ENCODE measurements around the gene HIVEP1.

The HIVEP1 gene
- total RNA-seq = 35.1 to 92.7 (median 54.1) reads per million in 4 experiments

DNA sequence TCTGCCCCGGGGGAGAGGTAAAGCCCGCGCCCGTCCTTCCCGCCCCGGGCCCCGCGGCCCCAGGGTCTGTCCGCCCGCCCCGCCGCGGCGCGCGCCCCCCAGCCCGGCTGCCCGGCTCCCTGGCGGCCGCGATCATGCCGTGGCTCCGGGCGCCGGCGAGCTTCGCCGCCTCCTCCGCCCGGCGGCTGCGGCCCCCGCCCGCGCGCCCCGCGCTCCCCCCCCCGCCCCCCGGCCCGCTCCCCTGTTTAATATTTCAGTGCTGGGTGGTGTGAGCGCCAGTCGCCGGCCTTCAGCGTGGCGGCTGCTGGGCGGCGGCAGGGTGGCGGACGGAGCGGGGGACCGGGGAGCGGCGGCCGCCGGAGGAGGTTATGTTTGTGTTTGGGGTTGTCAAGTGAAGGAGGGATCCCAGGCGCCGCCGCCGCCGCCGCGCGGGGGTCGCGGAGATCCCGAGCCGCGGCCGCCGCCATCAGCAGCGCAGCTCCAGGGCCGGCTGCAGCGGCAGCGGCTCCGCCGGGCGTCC is at the start of gene HIVEP1:
HIVEP1 (plus strand) TSS at position 275 of the 520 bp plus-strand sequence. CDS start 3,317 bp downstream, outside the sequence.
- no peak for DNase-seq

DNA sequence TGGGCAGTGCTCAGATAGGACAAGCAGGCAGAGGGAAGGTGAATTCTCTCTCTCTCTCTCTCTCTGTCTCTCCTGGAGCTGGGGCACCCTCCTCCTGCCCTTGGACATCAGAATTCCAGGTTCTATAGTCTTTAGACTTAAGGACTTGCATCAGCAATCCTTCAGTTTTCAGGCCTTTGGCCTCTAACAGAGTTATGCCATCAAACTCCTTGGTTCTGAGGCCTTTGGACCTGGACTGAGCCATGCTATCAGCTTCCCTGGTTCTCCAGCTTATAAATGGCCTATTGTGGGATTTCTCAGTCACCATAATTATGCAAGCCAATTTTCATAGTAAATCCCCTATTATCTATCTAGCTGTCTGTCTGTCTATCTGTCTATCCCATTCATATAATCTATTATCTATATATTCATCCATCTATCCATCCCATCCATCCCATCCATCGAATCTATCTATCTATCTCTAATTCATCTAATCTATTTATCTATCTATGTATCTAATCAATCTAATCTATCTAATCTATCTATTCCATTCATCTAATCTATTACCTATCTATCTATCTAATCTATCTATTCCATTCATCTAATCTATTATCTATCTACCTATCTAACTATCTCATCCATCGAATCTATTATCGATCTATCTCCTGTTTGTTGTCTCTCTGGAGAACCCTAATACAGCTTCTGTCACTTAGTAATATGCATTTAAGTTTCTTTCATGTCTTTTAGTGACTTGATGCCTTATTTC is 48.2 kb upstream of the HIVEP1 start:
- DNase-seq = no peak

DNA sequence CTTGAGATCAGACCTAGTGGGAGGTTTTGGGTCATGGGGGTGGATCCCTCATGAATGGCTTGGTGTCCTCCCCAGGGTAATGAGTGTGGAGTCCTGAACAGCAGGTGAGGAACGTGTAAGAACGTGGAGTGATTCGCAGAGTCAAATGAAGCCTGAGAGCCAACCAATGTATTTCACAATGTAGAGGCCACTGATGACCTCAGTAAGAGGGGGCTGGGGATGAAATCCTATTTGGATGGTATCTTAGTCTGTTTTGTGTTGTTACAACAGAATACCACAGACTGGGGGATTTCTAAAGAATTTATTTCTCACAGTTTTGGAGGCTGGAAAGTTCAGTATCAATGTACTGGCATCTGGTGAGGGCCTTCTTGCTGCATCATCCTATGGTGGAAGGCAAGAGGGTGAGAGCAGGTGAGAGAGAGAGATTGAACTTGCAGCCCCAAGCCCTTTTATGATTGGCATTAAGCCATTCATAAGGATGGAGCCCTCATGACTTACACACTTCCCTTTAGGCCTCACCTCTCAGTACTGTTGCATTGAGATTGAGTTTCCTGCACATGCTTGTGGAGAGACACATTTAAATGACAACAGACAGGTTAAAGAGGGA is 47.3 kb upstream of the HIVEP1 start:
- no peak for DNase-seq

DNA sequence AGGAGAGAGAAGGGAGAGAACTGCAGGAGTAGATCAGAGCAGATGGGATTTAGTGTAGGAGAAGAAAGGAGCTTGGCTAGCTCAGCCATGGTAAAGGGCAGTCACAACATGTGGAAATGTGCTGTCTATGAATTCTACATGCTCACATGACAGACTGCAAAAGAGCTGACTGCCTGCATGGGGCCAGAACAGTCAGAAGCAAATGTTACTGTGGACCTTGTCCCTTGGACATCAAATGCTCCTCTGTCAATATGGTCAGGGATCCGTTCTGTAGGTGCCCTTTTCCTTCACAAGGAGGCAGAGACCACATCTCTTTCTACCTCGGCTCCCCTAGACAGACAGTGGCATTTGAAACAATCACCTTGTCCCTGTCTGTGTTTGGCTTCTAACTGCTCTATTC is 46.6 kb upstream of the HIVEP1 start:
- DNase-seq = no peak

DNA sequence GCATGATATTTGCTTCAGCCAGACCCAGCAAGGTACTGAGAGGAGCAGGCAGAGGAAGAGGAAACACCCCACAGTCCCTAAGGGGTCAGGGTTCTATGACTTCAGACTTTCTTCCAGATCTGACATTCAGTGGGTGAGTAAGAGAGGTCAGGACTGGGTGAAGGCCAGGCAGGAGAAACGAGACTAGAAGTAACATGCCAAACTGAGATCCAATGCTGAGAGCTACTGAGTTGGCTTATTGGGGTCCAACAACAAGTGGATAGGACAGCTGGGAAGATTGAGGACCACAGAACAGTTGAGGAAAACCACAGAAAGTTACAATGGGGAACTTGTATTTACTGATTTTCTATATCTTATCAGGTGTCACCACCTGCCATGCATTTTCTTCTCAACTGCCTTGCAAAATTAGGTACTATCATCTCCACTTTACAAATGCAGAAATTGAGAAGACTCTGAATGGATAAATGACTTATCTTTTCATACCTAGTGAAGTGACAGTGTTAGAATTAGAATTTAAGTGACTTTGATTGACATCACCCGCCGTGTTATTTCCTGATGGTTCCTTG is 43.8 kb upstream of the HIVEP1 start:
- DNase-seq = no peak

DNA sequence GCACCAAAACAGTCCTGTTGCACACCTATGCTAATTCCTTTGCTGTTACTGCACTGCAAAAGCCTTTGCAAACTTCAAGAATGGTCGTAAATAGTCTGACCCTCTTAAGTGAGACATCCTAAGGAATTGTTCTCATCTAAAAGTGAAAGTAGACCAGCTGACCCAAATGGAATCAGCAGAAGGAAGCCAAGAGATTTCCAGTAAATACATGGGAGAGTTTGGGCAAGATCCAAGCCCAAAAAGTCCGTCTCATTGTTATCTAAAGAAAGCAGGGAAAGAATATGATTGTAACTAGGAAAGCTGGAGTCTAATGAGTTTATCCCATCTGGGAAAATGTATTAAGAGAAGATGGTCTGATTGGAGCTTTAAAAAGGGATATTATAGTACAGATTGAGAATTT is 43.0 kb upstream of the HIVEP1 start:
- DNase-seq = no peak

DNA sequence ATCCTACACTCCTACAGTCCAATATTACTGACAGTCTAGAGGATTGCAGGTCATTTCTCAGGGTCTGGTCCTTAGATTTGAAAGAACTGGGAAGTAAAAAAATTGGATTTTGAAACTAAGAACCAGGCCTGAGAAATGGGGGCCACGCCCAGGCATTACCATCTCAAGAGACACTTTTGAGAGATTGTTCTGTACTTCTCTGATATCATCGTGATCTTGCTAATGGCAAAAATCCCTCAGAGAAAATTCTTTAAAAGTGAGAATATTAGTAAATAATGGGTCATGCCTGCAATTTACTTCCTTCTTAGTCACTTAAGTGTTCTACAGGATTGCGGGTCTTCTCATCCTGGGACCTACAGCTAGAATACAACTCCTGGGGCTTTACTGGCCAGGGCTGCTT is 42.0 kb upstream of the HIVEP1 start:
- DNase-seq = no peak

DNA sequence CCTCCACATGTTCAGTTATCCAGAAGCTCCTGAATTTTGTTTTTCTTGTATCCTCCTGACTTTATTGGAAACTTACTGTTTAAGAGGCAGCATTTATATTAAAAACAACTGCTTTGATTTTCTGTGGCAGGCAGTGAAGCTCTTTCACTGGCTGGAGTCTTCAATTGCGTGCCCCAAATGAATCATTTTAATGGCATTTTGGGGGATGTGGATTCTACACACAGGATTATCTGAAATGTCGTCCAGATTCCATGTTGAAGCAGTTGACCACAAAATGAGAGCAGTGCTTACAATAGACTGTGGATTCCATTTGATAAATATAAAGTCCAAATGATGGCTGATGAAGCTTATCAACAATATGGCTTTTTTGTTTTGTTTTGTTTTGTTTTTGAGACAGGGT is 41.0 kb upstream of the HIVEP1 start:
- DNase-seq = no peak

DNA sequence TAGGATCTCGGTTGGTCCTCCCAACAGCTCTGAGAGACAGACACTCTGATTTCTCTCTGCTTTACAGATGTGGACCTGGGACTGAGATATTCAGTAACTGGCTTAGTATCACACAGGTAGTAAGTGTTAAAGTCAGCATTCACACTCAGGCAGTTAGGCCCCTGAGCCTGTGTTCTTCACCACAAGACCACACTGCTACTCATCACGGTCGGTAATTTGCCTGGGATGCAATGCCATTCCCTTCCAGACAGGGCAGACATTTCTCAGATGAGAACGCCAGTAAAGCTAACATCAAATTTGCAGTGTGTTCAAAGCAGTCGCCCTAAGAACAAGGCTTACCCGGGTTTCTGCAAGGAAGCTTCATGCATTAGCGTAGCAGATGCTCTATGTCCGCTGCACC is 39.8 kb upstream of the HIVEP1 start:
- no peak for DNase-seq

DNA sequence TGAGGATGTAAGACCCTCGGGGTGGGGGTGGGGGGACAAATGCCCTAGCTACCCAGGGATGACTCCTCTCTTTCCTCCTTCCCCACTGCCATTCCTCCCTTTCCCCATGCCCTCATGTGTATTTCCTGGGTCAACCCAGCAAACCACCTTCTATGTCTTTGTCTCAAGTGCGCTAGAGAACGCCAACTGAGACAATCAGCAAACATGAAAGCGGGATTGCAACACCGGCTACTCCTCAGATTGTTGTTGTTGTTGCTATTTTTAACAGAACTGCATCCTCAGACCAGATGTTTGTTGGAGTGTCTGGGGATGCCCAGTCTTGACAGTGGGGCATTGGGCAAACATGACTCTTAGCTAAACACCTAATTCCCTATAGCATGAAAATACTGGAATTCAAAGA is 39.3 kb upstream of the HIVEP1 start:
- DNase-seq = no peak

DNA sequence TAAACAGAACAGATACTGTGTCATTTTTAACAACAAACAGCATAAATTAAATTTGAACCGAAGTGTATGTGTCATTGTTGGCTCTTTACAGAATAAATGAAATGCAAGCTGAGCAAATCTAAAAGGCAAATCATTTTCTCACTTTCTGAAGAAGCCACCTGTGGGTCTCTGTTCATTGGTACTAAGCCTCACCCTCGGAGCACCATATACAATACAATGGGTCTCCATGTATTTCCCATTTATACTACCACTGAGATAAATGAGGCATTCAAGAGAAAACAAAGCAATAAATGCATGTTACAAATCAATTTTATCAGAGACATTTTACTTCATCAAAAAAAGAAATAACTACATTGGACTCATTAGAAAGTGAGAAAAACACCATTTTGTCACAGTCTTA is 38.9 kb upstream of the HIVEP1 start:
- DNase-seq = no peak

DNA sequence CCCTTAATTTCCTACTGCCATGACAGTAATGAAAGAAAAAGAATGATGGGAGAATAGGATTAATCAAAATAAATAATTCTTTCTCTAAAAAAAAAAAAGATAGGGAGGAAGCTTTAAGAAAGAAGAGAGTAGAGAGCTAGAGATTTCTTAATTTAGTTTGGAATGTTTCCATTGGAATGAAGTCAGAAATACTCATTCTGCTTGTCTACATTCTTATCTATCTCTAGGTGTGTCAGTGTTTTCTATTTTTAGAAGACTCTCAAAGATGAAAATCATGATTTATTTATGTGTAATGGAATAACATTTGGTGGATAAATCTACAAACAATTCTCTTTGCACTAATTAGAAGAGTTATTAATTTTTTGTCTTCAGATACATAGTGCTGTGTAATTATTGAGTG is 38.0 kb upstream of the HIVEP1 start:
- no peak for DNase-seq

DNA sequence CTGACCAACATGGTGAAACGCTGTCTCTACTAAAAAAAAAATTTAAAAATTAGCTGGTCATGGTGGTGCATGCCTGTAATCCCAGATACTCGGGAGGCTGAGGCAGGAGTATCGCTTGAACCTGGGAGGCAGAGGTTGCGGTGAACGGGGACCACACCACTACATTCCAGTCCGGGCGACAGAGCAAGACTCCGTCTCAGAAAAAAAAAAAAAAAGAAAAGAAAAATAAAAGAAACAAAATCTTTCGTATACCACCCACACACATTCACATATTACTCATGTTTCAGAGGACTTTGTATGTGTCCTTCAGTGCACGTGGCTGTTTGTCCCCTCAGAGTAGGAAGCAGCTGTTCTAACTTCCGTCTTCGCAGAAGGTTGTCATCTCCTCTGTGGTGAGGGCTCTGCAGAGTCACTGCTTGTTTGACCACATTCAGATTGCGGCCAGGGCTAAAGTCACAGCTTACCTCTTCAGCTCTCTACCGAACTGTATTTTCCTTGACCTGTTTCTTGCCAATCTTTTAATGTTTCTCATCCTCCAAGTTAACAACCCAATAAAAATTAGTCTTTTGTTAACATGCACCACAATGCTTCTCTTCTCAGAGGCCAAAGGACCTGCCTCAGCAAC is 36.6 kb upstream of the HIVEP1 start:
- no peak for DNase-seq

DNA sequence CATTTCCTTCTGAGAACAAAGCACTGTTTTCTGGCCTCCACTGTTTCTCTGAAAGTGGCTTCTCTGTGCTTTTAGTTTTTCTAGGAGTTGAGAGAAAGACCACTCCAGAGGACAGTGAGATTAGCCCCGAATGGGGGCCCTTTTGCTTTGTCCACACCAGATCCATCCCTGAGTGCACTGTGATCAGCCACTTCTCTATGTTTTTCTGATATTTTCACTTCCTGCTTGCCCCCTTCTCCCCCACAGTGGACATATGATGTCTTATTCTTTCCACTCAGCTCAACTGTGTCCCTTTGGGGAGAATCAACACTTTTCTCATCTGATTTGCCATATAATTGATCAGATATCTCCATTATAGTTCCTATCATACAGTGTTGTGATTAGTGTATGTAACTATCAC is 35.6 kb upstream of the HIVEP1 start:
- DNase-seq = no peak

DNA sequence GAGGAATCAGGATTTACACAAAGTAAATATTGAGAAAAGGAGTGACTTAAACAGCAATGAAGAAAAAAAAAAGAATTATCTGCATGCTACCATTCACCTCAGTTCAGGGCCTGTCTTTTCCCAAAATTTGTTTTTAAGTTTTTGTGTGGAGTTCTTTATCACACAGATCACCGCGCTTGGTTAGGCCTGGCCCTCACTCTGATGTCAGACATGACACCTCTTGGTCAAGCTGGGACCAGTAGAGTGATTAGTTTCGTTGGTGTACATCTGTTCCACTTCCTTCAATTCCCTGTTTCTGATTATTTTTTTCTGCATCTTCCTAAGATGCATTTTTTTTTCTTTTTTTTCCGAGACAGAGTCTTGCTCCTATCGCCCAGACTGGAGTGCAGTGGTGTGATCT is 34.9 kb upstream of the HIVEP1 start:
- DNase-seq = no peak

DNA sequence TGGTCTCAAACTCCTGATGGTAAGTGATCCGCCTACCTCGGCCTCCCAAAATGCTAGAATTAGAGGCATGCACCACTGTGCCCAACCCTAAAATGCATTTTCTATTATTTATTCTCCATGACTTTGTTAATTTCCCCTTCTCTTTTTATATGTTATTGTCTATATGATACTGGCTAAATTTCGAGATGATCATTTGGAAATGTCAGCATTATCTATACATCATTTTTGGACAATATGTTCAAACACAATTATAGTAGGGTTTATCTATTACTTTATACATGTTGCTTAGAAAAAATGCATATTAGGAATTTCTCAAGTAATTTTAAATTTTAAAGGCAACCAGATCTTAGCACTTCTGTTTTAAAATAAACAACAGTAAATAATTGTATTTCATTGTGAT is 34.4 kb upstream of the HIVEP1 start:
- no peak for DNase-seq

DNA sequence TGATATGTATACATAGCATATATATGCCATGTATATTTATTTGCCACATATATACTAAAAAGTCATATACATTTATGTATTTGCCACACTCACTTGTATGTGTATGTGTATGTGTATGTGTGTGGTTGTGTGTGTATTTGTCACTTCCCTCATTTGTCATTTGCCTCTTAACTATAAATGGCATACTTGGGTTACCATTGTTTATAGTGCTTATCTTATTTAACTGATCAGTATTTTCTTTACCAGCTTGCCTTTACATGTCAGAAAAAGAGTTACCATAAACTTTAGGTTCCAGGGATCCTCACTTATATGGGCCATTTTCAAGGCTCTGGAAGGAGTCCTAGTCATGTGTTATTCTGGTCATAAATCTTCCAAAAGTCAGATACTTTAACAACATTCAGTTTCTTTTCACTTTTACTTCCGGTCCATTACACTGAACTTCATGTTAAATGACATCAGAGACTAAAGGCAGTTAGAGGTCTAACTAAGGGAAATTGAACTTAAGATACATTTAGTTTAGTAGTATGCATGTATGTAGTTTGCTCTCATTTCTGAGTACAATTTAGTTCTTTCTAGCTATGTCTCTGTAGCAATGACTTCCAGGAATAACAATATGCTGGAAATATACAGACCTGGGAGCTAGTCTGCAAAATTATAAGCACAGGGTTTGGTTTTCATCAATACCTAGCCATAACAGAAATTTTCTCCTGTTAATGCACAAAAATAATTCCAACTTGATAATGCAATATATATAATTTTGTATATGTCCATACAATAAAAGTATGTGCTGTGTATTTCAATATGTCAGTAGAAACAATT is 33.7 kb upstream of the HIVEP1 start:
- no peak for DNase-seq

DNA sequence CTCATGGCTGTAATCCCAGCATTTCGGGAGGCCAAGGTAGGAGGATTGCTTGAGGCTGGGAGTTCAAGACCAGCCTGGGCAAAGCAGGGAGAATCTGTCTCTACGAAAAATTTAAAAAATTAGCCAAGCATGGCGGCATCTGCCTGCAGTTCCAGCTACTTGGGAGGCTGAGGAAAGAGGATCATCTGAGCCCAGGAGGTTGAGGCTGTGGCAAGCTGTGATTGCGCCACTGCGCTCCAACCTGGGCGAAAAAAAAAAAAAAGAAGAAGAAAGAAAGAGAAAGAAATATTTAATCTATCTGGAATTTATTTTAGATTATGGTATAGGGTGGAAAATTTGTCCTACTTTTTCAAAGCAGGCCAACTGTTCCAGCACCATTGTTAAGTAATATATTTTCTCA is 32.2 kb upstream of the HIVEP1 start:
- DNase-seq = no peak

DNA sequence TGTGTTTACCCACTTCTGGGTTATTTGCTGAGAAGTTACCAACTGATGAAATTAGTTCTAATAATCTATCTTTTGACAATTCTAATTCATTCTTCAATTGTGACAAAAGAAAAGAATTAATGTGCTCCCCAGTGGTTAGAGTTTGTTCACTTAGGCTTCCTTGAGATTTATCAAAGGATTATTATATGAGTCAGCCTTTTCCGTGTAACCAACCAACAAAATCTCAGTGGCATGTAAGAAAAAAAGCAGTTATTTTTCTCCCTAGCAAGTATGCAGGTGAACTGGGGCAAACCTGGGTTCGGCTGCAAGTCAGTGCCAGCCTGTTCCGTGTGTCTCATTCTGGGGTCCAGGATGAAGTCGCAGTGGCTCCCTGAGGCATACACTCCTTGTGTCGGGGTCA is 28.8 kb upstream of the HIVEP1 start:
- DNase-seq = no peak

DNA sequence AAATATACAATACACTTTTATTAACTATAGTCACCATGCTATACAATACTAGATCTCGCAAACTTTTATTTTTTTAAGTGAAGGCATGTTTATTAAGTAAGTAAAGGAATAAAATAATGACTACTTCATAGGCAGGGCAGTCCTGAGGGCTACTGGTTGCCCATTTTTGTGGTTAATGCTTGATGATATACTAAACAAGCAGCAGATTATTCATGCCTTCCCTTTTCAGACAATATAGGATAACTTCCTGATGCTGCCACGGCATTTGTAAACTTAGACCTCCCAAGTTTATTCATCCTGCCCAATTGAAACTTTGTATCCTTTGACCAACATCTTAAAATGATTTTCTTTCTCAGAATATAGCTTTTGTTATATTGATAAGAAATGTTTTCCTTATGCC is 24.7 kb upstream of the HIVEP1 start:
- DNase-seq = no peak

DNA sequence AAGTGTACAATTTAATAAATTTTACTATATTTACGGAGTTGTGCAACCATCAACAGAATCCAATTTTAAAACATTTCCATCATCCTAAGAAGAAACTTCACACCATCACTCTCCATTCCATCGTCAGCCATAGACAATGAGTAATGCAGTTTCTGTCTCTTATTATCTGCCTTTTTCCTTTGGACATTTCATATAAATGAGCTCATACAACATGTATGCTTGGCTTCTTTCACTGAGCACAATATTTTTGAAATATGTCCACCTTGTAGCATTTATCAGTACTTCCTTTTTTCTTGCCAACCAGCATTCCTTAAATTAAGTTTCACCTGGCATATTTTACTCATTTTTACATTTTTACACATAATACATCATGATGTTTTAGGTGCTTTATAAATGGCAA is 22.7 kb upstream of the HIVEP1 start:
- no peak for DNase-seq

DNA sequence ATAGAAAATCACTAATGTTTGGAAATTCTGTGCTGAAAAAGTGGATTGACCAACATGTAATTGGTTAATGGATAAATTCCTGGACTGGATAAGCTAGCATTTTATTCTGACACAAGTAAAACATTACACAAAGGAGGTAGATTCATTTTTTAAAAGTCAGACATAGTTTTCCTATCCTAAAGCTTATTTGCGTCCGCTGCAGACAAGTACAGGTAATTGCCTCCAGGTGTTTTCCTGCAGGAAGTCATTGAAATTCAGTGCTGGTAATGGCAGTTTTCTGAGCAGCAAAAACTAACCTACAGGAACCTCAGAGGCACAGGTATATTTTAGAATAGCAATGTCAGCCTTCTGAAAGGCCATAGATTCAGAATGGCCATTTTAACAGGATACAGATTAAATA is 20.0 kb upstream of the HIVEP1 start:
- DNase-seq = no peak
